IMR-90 (cell line): Measurements from ENCODE around the gene GNB5. TPM values are rescaled to one million over a fixed set of nuclear protein-coding genes. Genes with fewer than 3 reads are reported as not detected.

ENCODE experiments used
- ATAC-seq: fragments of 200-7000 bp; cut with Tn5 transposase; 2 replicates; pipeline ENCODE4 v1.9.1; 2020; ENCODE audit warnings: low read depth, mild to moderate bottlenecking, moderate library complexity
- BruUV-seq: library from RNA; stranded (reverse); fragments of 400-500 nt; replicated peaks from 2 replicates; lab custom pipeline; 2021; lab: Mats Ljungman, UMichigan
- CTCF ChIA-PET: fragments of 300-600 bp; formaldehyde crosslinking; extraction: SDS; loops from one replicate; lab custom pipeline; 2021; ENCODE audit warnings: antibody characterized with exemption; lab: Yijun Ruan, JAX
- POLR2A ChIA-PET: fragments of 300-600 bp; sonication (Branson Sonifier 250); formaldehyde crosslinking; loops from one replicate; lab custom pipeline; 2022; ENCODE audit warnings: antibody characterized with exemption; ENCODE audit not compliant: unreplicated experiment; lab: Charles Lee
- DNase-seq: peaks from one replicate; pipeline ENCODE4 v3.0.0; 2013
- H2AFZ ChIP-seq: replicated peaks from 2 replicates; pipeline ENCODE3; 2013; ENCODE audit warnings: low read length, mild to moderate bottlenecking; ENCODE audit not compliant: poor library complexity
- H2AK5ac ChIP-seq: 2 replicates; pipeline ENCODE4 v1.6.1; 2013; ENCODE audit warnings: low read depth, low read length, inconsistent platforms
- H2AK9ac ChIP-seq: replicated peaks from 2 replicates; pipeline ENCODE3; 2013; ENCODE audit warnings: mild to moderate bottlenecking, low read depth, low read length, moderate library complexity; ENCODE audit not compliant: poor library complexity
- H2BK120ac ChIP-seq: 2 replicates; pipeline ENCODE4 v1.6.1; 2013; ENCODE audit warnings: low read depth, low read length, inconsistent platforms
- H2BK15ac ChIP-seq: 3 replicates; pipeline ENCODE4 v1.6.1; 2013; ENCODE audit warnings: low read depth, low read length, inconsistent platforms
- H2BK20ac ChIP-seq: 2 replicates; pipeline ENCODE4 v1.6.1; 2013; ENCODE audit warnings: low read depth, mild to moderate bottlenecking, inconsistent platforms, low read length, moderate library complexity
- H2BK5ac ChIP-seq: 2 replicates; pipeline ENCODE4 v1.6.1; 2013; ENCODE audit warnings: mild to moderate bottlenecking, low read depth, low read length, inconsistent platforms; ENCODE audit not compliant: poor library complexity, severe bottlenecking
- H3K14ac ChIP-seq: replicated peaks from 2 replicates; pipeline ENCODE4 v1.6.1; 2013; ENCODE audit warnings: low read depth, low read length, inconsistent platforms
- H3K18ac ChIP-seq: 2 replicates; pipeline ENCODE4 v1.6.1; 2013; ENCODE audit warnings: low read depth, low read length, control low read depth
- H3K23ac ChIP-seq: 2 replicates; pipeline ENCODE4 v1.6.1; 2013; ENCODE audit warnings: low read depth, low read length, inconsistent platforms
- H3K27ac ChIP-seq: 2 replicates; pipeline ENCODE4 v1.5.1; 2013; ENCODE audit warnings: mild to moderate bottlenecking, control low read depth, low read length; ENCODE audit not compliant: insufficient read depth
- H3K27me3 ChIP-seq: 2 replicates; pipeline ENCODE4 v1.6.1; 2013; ENCODE audit warnings: low read length; ENCODE audit not compliant: control insufficient read depth, insufficient read depth
- H3K36me3 ChIP-seq: 2 replicates; pipeline ENCODE4 v1.6.1; 2013; ENCODE audit warnings: low read length, mixed read lengths; ENCODE audit not compliant: control insufficient read depth, insufficient read depth
- H3K4ac ChIP-seq: 2 replicates; pipeline ENCODE4 v1.6.1; 2013; ENCODE audit warnings: low read depth, low read length, inconsistent platforms
- H3K4me1 ChIP-seq: 2 replicates; pipeline ENCODE4 v1.6.1; 2013; ENCODE audit warnings: low read length, mixed read lengths; ENCODE audit not compliant: control insufficient read depth, insufficient read depth
- H3K4me2 ChIP-seq: 2 replicates; pipeline ENCODE4 v1.6.1; 2013; ENCODE audit warnings: low read depth, mild to moderate bottlenecking, control low read depth, low read length, moderate library complexity
- H3K4me3 ChIP-seq: 2 replicates; pipeline ENCODE4 v1.5.1; 2013; ENCODE audit warnings: low read depth, mild to moderate bottlenecking, control low read depth, low read length, moderate library complexity; ENCODE audit not compliant: insufficient read depth
- H3K56ac ChIP-seq: 2 replicates; pipeline ENCODE4 v1.6.1; 2013; ENCODE audit warnings: low read length, inconsistent platforms; ENCODE audit not compliant: insufficient read depth; ENCODE audit errors: extremely low read depth
- H3K79me1 ChIP-seq, 2 experiments: 2 replicates each; pipeline ENCODE4 v1.6.1; 2013; ENCODE audit warnings: low read length in 2 of 2, inconsistent platforms in 1 of 2, low read depth in 1 of 2
- H3K9ac ChIP-seq: 2 replicates; pipeline ENCODE4 v1.6.1; 2013; ENCODE audit warnings: low read depth, low read length, control low read depth
- H3K9me1 ChIP-seq: 2 replicates; pipeline ENCODE4 v1.6.1; 2013; ENCODE audit warnings: low read length, inconsistent platforms; ENCODE audit not compliant: insufficient read depth
- H3K9me3 ChIP-seq: 2 replicates; pipeline ENCODE4 v1.6.1; 2013; ENCODE audit warnings: low read length; ENCODE audit not compliant: control insufficient read depth, insufficient read depth
- H4K20me1 ChIP-seq: 2 replicates; pipeline ENCODE4 v1.6.1; 2013; ENCODE audit warnings: low read length, inconsistent platforms; ENCODE audit not compliant: insufficient read depth
- H4K5ac ChIP-seq: 2 replicates; pipeline ENCODE4 v1.6.1; 2013; ENCODE audit warnings: mild to moderate bottlenecking, low read depth, low read length, control low read depth
- H4K8ac ChIP-seq, 2 experiments: 2 replicates each; pipeline ENCODE4 v1.6.1; 2013; ENCODE audit warnings: low read depth in 2 of 2, low read length in 2 of 2, control low read depth in 1 of 2, inconsistent platforms in 1 of 2
- H4K91ac ChIP-seq: 2 replicates; pipeline ENCODE4 v1.6.1; 2013; ENCODE audit warnings: low read depth, low read length, inconsistent platforms; ENCODE audit not compliant: insufficient read depth
- CEBPB ChIP-seq: IDR thresholded peaks from 2 replicates; pipeline ENCODE4 v1.6.1; 2012; ENCODE audit warnings: low read depth, low read length, improper control_type of control experiment
- CHD1 ChIP-seq: IDR thresholded peaks from 2 replicates; pipeline ENCODE4 v1.6.1; 2012; ENCODE audit warnings: low read depth, low read length, improper control_type of control experiment
- ELK1 ChIP-seq: fragments of 150-350 bp; IDR thresholded peaks from 2 replicates; pipeline ENCODE4 v1.6.1; 2016; ENCODE audit warnings: low read depth, mild to moderate bottlenecking, low read length, moderate library complexity, borderline replicate concordance
- MXI1 ChIP-seq: IDR thresholded peaks from 2 replicates; pipeline ENCODE4 v1.6.1; 2012; ENCODE audit warnings: low read depth, mild to moderate bottlenecking, low read length, moderate library complexity, borderline replicate concordance
- POLR2A ChIP-seq: IDR thresholded peaks from 2 replicates; pipeline ENCODE4 v1.6.1; 2012; ENCODE audit warnings: mild to moderate bottlenecking, low read depth, low read length
- WGBS, 2 experiments: methylation state at CpG; one replicate each; pipeline versions ENCODE4 v1.1.5 to v1.1.7; 2013; ENCODE audit warnings: missing lambda C conversion rate in 2 of 2; ENCODE audit not compliant: insufficient read length in 1 of 2; ENCODE audit errors: extremely low coverage in 2 of 2; 5-methylcytosine and 5-hydroxymethylcytosine counted together
- dilution Hi-C: fragments of 300-500 bp; cut with HindIII; formaldehyde crosslinking; loops from one replicate; pipeline ENCODE4 v1.14.3; 2018; ENCODE audit warnings: low sequenced_read_pairs; ENCODE audit not compliant: unreplicated experiment
- in situ Hi-C: fragments of 300-500 bp; cut with MboI; formaldehyde crosslinking; loops from 3 replicates; pipeline ENCODE4 v1.14.3; 2019; ENCODE audit warnings: low sequenced_read_pairs, inconsistent platforms, mixed read lengths
- intact Hi-C: fragments of 100-400 bp; cut with micrococcal nuclease; formaldehyde crosslinking; loops from 2 replicates; pipeline ENCODE4 v1.10.0; 2022
- polyA plus RNA-seq, 3 experiments: library from polyadenylated mRNA; depleted of rRNA; stranded (reverse); fragments of >200 nt; gene quantifications; 2 replicates each; pipeline ENCODE4 v1.2.3, GENCODE V29; 2012; ENCODE audit warnings: low replicate concordance in 1 of 3
- total RNA-seq: library from RNA; depleted of rRNA; stranded (reverse); fragments of >200 nt; gene quantifications from 2 replicates; pipeline ENCODE4 v1.2.3, GENCODE V29; 2012
- TF ChIP-seq, protein P1 (sequence below): fragments of 150-350 bp; IDR thresholded peaks from 2 replicates; pipeline ENCODE4 v1.6.1; 2017; ENCODE audit warnings: mild to moderate bottlenecking, antibody characterized with exemption, low read length, low read depth

The GNB5 gene
- total and polyA plus RNA-seq, 2 of the 4 experiments (the other 2 are of a cell fraction) = 27.7 to 33.2 TPM

GRCh38 chr15:52154896-52155865, 36.0 kb downstream of the GNB5 start:
- Histone ChIP-seq H3K14ac (no peak overlapping the region), H3K9me1 (peaks cover 7% of the 10 kb centered on the region; the same call in 1 of the 2 replicates), H3K27me3 (no peaks in the 10 kb centered on the region), H2BK15ac (no peak overlapping the region), H3K23ac (no peak overlapping the region), H2AFZ (no peak overlapping the region), H4K8ac (no peak overlapping the region), H2BK5ac (no peak overlapping the region), H3K4me3 (no peak overlapping the region), H3K56ac (no peak overlapping the region), H3K4me1 (peaks cover 4% of the 10 kb centered on the region), H3K36me3 (peaks cover 8% of the 10 kb centered on the region), H4K20me1 (no peaks in the 10 kb centered on the region), H3K4me2 (no peak overlapping the region), H2BK20ac (no peak overlapping the region), H3K4ac (no peak overlapping the region), H3K9ac (no peak overlapping the region), H3K27ac (no peak overlapping the region), H2AK5ac (no peak overlapping the region), H4K91ac (no peak overlapping the region), H3K79me1 (peaks cover 9 to 15% of the 10 kb centered on the region in 2 experiments; a peak in 3 of 4 replicates), H3K9me3 (no peaks in the 10 kb centered on the region), H2AK9ac (no peak overlapping the region), H4K5ac (no peak overlapping the region), H3K18ac (no peak overlapping the region), H2BK120ac (no peak overlapping the region)
- no TSS peak for BruUV-seq
- no peak for TF ChIP-seq POLR2A
- TF ChIP-seq, protein P1, sequence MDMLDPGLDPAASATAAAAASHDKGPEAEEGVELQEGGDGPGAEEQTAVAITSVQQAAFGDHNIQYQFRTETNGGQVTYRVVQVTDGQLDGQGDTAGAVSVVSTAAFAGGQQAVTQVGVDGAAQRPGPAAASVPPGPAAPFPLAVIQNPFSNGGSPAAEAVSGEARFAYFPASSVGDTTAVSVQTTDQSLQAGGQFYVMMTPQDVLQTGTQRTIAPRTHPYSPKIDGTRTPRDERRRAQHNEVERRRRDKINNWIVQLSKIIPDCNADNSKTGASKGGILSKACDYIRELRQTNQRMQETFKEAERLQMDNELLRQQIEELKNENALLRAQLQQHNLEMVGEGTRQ = no peak
- no peak for TF ChIP-seq CHD1
- no peak for TF ChIP-seq MXI1
- TF ChIP-seq ELK1 = no peak
- TF ChIP-seq CEBPB = no peak
- dilution Hi-C loops (no loop called here), in situ Hi-C loops (no loop called here), intact Hi-C loops (no loop called here)
- ChIA-PET POLR2A (no interaction called here), CTCF (interaction anchor here (1.2 kb wide), 2 partner anchors 15 to 72 kb away, joined by 3 read pairs; no protein-coding TSS in a partner anchor)
- no peak for DNase-seq
- no CpG with 5 or more reads among the region's 8 CpGs for WGBS, 2 experiments
- ATAC-seq = no peak
